ENCODE results near the gene SLC16A7.

GRCh38 chr12:59808317-59808910 lies 212.6 kb downstream of the SLC16A7 start:
- TF ChIP-seq CTCF (IDR thresholded peaks at IDR 0.05; ENCODE audit: poor library complexity, severe bottlenecking) (peak; percentile 66), REST (IDR thresholded peaks at IDR 0.05; ENCODE audit: borderline replicate concordance) (no peak), RAD21 (conservative IDR thresholded peaks at IDR 0.05) (peak; percentile 58)
